Lower leg skin (tissue), 3 donors: ENCODE measurements around the gene NFKBIA.
"Not testable (repeated sequence)": the region's sequence is repeated elsewhere in the genome, so short reads cannot be mapped to it uniquely, and the experiment has no call there.

Experiments
- CTCF ChIP-seq, 3 donors: fragments of 450-650 bp; IDR thresholded peaks; one replicate each; pipeline ENCODE4 v1.5.1; 2016; ENCODE audit warnings: antibody characterized with exemption in 3 of 3, mild to moderate bottlenecking in 3 of 3, moderate library complexity in 2 of 3
- POLR2A ChIP-seq, 2 donors: fragments of 450-650 bp; IDR thresholded peaks; one replicate each; pipeline ENCODE4 v1.6.1; 2016 to 2017; ENCODE audit warnings: antibody characterized with exemption in 2 of 2, mild to moderate bottlenecking in 1 of 2, moderate library complexity in 1 of 2

GRCh38 chr14:35396610-35397009, 7.9 kb downstream of the NFKBIA start:
- TF ChIP-seq POLR2A, CTCF (IDR thresholded peaks at IDR 0.05): not testable (repeated sequence)
